HG03558 (cell line): Measurements from ENCODE around the gene CSNK1A1.
A peak's percentile ranks its signal among the peaks of the same experiment; 100 is the strongest.
"Not testable (repeated sequence)": the region's sequence is repeated elsewhere in the genome, so short reads cannot be mapped to it uniquely, and the experiment has no call there.

Source experiments
- ATAC-seq: cut with Tn5 transposase; IDR thresholded peaks from one replicate; pipeline ENCODE4 v1.9.1; 2021; ENCODE audit warnings: moderate number of reproducible peaks; ENCODE audit not compliant: unreplicated experiment; ENCODE audit errors: extremely low read depth

Gene CSNK1A1

GRCh38 chr5:149551227-149552037, at the start of gene CSNK1A1:
TSS of gene CSNK1A1 (minus strand) at chr5:149551439. CDS start at chr5:149550964, 475 bp downstream.
- ATAC-seq, result peak; percentile 76

GRCh38 chr5:149600932-149601331, 49.7 kb upstream of the CSNK1A1 start:
- ATAC-seq, result no peak

GRCh38 chr5:149599375-149599774, 48.1 kb upstream of the CSNK1A1 start:
- no peak for ATAC-seq

GRCh38 chr5:149598966-149599365, 47.7 kb upstream of the CSNK1A1 start:
- ATAC-seq, result no peak

- not testable (repeated sequence) for ATAC-seq
Measured at GRCh38 chr5:149598234-149598633, 47.0 kb upstream of the CSNK1A1 start.

- ATAC-seq, result no peak
Measured at GRCh38 chr5:149597618-149598017, 46.4 kb upstream of the CSNK1A1 start.

- no peak for ATAC-seq
Measured at GRCh38 chr5:149596712-149597111, 45.5 kb upstream of the CSNK1A1 start.

GRCh38 chr5:149595105-149595504, 43.9 kb upstream of the CSNK1A1 start:
- not testable (repeated sequence) for ATAC-seq

GRCh38 chr5:149594206-149594895, 43.1 kb upstream of the CSNK1A1 start:
- no peak for ATAC-seq

- no peak for ATAC-seq
Measured at GRCh38 chr5:149593370-149593769, 42.1 kb upstream of the CSNK1A1 start.

- ATAC-seq, result no peak
Measured at GRCh38 chr5:149588936-149589335, 37.7 kb upstream of the CSNK1A1 start.

- ATAC-seq, result no peak
Measured at GRCh38 chr5:149586708-149587318, 35.6 kb upstream of the CSNK1A1 start.

GRCh38 chr5:149585910-149586309, 34.7 kb upstream of the CSNK1A1 start:
- ATAC-seq, result no peak

GRCh38 chr5:149584121-149584520, 32.9 kb upstream of the CSNK1A1 start:
- ATAC-seq, result no peak

- ATAC-seq, result no peak
Measured at GRCh38 chr5:149583394-149583793, 32.2 kb upstream of the CSNK1A1 start.

- no peak for ATAC-seq
Measured at GRCh38 chr5:149581931-149582768, 30.9 kb upstream of the CSNK1A1 start.

GRCh38 chr5:149581192-149581861, 30.1 kb upstream of the CSNK1A1 start, which contains the start of gene ARHGEF37:
TSS of gene ARHGEF37 (plus strand) at chr5:149581498. CDS start at chr5:149597770, 16,272 bp downstream.
- ATAC-seq, result no peak

GRCh38 chr5:149580808-149581191, 29.6 kb upstream of the CSNK1A1 start:
- ATAC-seq, result no peak

- ATAC-seq, result no peak
Measured at GRCh38 chr5:149578896-149579295, 27.7 kb upstream of the CSNK1A1 start.

GRCh38 chr5:149576021-149576420, 24.8 kb upstream of the CSNK1A1 start:
- no peak for ATAC-seq
